Measurements from ENCODE around the gene GMDS. TPM values are rescaled to one million over a fixed set of nuclear protein-coding genes. Genes with fewer than 3 reads are reported as not detected.

Gene GMDS
- polyA plus RNA-seq, 1 experiment = 7.1 TPM

GRCh38 chr6:2078888-2079287, 166.5 kb downstream of the GMDS start:
- no peaks in the 10 kb centered on the region for H3K27me3 ChIP-seq (ENCODE audit: control insufficient read depth, insufficient read depth, low read length)
- POLR2A ChIA-PET = no interaction called here
- H3K4me3 ChIP-seq (ENCODE audit: low read depth, low read length) = no peak overlapping the region
- TF ChIP-seq, protein P1, sequence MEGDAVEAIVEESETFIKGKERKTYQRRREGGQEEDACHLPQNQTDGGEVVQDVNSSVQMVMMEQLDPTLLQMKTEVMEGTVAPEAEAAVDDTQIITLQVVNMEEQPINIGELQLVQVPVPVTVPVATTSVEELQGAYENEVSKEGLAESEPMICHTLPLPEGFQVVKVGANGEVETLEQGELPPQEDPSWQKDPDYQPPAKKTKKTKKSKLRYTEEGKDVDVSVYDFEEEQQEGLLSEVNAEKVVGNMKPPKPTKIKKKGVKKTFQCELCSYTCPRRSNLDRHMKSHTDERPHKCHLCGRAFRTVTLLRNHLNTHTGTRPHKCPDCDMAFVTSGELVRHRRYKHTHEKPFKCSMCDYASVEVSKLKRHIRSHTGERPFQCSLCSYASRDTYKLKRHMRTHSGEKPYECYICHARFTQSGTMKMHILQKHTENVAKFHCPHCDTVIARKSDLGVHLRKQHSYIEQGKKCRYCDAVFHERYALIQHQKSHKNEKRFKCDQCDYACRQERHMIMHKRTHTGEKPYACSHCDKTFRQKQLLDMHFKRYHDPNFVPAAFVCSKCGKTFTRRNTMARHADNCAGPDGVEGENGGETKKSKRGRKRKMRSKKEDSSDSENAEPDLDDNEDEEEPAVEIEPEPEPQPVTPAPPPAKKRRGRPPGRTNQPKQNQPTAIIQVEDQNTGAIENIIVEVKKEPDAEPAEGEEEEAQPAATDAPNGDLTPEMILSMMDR (IDR thresholded peaks at IDR 0.05; ENCODE audit: insufficient read depth, low read depth, low read length) = no peak
- no peak for DNase-seq (ENCODE audit: low read depth)
- CTCF ChIA-PET = no interaction called here
- no peaks in the 10 kb centered on the region for H3K36me3 ChIP-seq (ENCODE audit: control insufficient read depth, insufficient read depth, low read length)

DNA sequence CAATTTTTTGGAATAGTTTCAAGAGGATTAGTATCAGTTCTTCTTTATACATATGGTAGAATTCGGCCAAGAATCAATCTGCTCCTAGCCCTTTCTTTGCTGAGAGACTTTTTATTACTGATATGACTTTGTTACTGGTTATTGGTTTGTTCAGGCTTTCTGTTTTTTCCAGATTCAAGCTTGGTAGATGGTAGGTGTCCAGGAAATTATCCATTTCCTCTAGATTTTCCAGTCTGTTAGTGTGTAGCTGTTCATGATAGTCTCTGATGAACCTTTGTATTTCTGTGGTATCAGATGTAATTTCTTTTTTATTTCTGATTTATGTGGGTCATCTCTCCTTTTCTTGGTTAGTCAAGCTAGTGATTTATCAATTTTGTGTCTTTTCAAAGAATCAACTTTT, 167.6 kb downstream of the GMDS start:
- TF ChIP-seq, protein P1 (IDR thresholded peaks at IDR 0.05; ENCODE audit: insufficient read depth, low read depth, low read length) = no peak
- no peaks in the 10 kb centered on the region for H3K36me3 ChIP-seq (ENCODE audit: control insufficient read depth, insufficient read depth, low read length)
- DNase-seq (ENCODE audit: low read depth) = no peak
- H3K4me3 ChIP-seq (ENCODE audit: low read depth, low read length) = no peak overlapping the region
- ChIA-PET POLR2A (no interaction called here), CTCF (interaction anchor here (1.4 kb wide), 1 partner anchor 8 kb away, joined by 3 read pairs; no protein-coding TSS in a partner anchor)
- H3K27me3 ChIP-seq (ENCODE audit: control insufficient read depth, insufficient read depth, low read length) = no peaks in the 10 kb centered on the region

DNA sequence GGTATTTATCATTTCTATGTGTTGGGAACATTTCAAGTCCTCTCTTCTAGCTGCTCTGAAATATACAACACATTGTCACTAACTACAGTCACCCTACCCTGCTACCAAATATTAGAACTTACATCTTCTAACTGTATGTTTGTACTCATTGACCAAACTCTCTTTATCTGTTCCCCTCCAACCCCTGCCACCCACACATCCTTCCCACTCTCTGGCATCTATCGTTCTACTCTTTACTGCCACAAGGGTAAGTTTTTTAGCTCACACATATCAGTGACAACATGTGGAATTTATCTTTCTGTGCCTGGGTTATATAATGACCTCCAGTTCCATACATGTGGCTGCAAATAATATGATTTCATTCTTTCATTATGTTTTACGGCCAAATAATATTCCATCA, 171.9 kb downstream of the GMDS start:
- TF ChIP-seq, protein P1 (IDR thresholded peaks at IDR 0.05; ENCODE audit: insufficient read depth, low read depth, low read length) = no peak
- CTCF ChIA-PET = no interaction called here
- H3K27me3 ChIP-seq (ENCODE audit: control insufficient read depth, insufficient read depth, low read length) = no peaks in the 10 kb centered on the region
- H3K4me3 ChIP-seq (ENCODE audit: low read depth, low read length) = no peak overlapping the region
- H3K36me3 ChIP-seq (ENCODE audit: control insufficient read depth, insufficient read depth, low read length) = no peaks in the 10 kb centered on the region
- POLR2A ChIA-PET = no interaction called here
- no peak for DNase-seq (ENCODE audit: low read depth)

DNA sequence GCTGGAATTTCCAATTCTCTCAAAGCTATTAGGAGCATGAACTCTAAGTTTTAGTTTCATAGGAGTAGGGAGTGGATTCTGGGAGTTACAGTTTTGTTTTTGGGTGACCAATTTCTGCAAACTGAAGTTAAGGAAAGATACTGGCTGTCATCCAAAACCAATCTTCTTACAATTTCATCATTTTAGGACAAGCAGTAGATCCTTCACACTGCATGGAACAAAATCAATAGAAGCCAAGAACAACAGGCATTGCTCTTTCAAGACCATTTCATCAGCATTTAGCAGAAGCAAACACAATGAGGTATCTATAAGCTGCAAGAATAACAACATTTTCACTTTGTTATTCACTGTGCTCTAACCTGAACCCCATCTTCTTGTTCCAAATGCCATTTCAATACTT, 173.0 kb downstream of the GMDS start:
- Histone ChIP-seq H3K4me3 (ENCODE audit: low read depth, low read length) (no peak overlapping the region), H3K27me3 (ENCODE audit: control insufficient read depth, insufficient read depth, low read length) (no peaks in the 10 kb centered on the region), H3K36me3 (ENCODE audit: control insufficient read depth, insufficient read depth, low read length) (no peaks in the 10 kb centered on the region)
- POLR2A ChIA-PET = no interaction called here
- DNase-seq (ENCODE audit: low read depth) = no peak
- TF ChIP-seq, protein P1 (IDR thresholded peaks at IDR 0.05; ENCODE audit: insufficient read depth, low read depth, low read length) = no peak
- CTCF ChIA-PET = no interaction called here

- TF ChIP-seq, protein P1 (IDR thresholded peaks at IDR 0.05; ENCODE audit: insufficient read depth, low read depth, low read length) = no peak
- ChIA-PET POLR2A (no interaction called here), CTCF (no interaction called here)
- Histone ChIP-seq H3K27me3 (ENCODE audit: control insufficient read depth, insufficient read depth, low read length) (no peaks in the 10 kb centered on the region), H3K4me3 (ENCODE audit: low read depth, low read length) (no peak overlapping the region), H3K36me3 (ENCODE audit: control insufficient read depth, insufficient read depth, low read length) (no peaks in the 10 kb centered on the region)
- DNase-seq (ENCODE audit: low read depth) = no peak
Observed at GRCh38 chr6:2063547-2063946, 181.9 kb downstream of the GMDS start.

Data from BJ (cell line).